ENCODE measurements around the gene MED23. TPM values are rescaled to one million over a fixed set of nuclear protein-coding genes. Genes with fewer than 3 reads are reported as not detected.

MED23 gene
- total RNA-seq, 1 donor from 2014 or later = 26.3 TPM

- intact Hi-C loops (cut with DNase I) = no loop called here
- H3K36me3 ChIP-seq = no peaks in the 10 kb centered on the region
Observed at GRCh38 chr6:131642565-131642964, 14.5 kb upstream of the MED23 start.

GRCh38 chr6:131641554-131641953, 13.5 kb upstream of the MED23 start:
- TF ChIP-seq POLR2AphosphoS5 (IDR thresholded peaks at IDR 0.05; ENCODE audit: insufficient read depth in 1 of 2, low read depth in 1 of 2) (no peak), CTCF (IDR thresholded peaks at IDR 0.05) (no peak), POLR2A (IDR thresholded peaks at IDR 0.05) (no peak)
- Histone ChIP-seq H3K4me1 (no peaks in the 10 kb centered on the region), H3K36me3 (no peaks in the 10 kb centered on the region), H3K27ac (no peak overlapping the region), H3K4me3 (no peak overlapping the region), H3K9me3 (no peaks in the 10 kb centered on the region), H3K27me3 (no peaks in the 10 kb centered on the region)
- no peak for DNase-seq (ENCODE audit: extremely low spot score in 2 of 2)
- intact Hi-C loops (cut with DNase I) = no loop called here

More at GRCh38 chr6:131642565-131642964, 14.5 kb upstream of the MED23 start:
- DNase-seq (ENCODE audit: extremely low spot score in 2 of 2) = no peak
- Histone ChIP-seq H3K27me3 (no peaks in the 10 kb centered on the region), H3K4me3 (no peak overlapping the region), H3K4me1 (no peaks in the 10 kb centered on the region), H3K9me3 (no peaks in the 10 kb centered on the region), H3K27ac (no peak overlapping the region)
- TF ChIP-seq POLR2AphosphoS5 (IDR thresholded peaks at IDR 0.05; ENCODE audit: insufficient read depth in 1 of 2, low read depth in 1 of 2) = no peak

DNA sequence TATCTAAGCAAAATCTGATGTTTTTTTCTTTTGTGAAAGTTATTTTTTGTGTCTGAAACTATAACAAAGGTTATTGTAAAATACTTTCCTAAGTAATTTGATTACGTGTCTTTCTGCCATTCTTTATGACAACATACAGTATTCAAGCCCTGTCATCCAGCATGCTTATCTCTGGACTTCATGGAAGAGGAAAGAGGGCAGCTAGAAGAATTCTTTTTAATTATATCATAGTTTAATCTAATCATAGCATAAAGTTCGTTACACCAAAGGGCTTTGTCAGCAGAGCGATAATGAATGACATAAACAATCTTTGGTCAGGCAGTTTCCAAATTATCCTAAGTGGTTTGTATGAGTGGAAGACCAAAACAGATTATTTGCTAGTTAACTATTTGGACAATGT, 12.5 kb upstream of the MED23 start:
- Histone ChIP-seq H3K27me3 (no peaks in the 10 kb centered on the region), H3K36me3 (no peaks in the 10 kb centered on the region), H3K9me3 (no peaks in the 10 kb centered on the region), H3K27ac (no peak overlapping the region), H3K4me1 (no peaks in the 10 kb centered on the region), H3K4me3 (no peak overlapping the region)
- intact Hi-C loops (cut with DNase I) = no loop called here
- no peak for DNase-seq (ENCODE audit: extremely low spot score in 2 of 2)
- TF ChIP-seq POLR2AphosphoS5 (IDR thresholded peaks at IDR 0.05; ENCODE audit: insufficient read depth in 1 of 2, low read depth in 1 of 2) (no peak), POLR2A (IDR thresholded peaks at IDR 0.05) (no peak), CTCF (IDR thresholded peaks at IDR 0.05) (no peak)

DNA sequence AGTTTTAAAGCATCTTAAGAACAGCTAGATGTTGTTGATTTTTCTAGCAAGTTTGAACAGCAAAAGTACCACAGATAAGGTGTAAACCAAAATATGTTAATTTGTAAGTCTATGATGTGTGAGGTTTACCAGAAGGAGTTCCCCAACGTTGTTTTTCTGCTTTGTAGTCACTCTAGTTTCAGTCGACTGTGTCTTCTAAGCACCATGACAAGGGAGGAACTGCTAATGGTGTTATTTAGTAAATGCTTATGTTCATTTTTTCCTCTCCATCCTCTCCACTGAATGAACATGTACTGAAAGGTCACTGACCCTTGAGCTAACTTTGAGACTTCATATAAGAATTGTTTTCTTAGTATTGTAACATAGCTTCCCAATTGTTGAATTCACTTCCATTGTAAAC, 12.1 kb upstream of the MED23 start:
- Histone ChIP-seq H3K27me3 (no peaks in the 10 kb centered on the region), H3K36me3 (no peaks in the 10 kb centered on the region), H3K4me1 (no peaks in the 10 kb centered on the region), H3K4me3 (no peak overlapping the region), H3K9me3 (no peaks in the 10 kb centered on the region), H3K27ac (no peak overlapping the region)
- intact Hi-C loops (cut with DNase I) = no loop called here
- DNase-seq (ENCODE audit: extremely low spot score in 2 of 2) = no peak
- no peak for TF ChIP-seq POLR2AphosphoS5 (IDR thresholded peaks at IDR 0.05; ENCODE audit: insufficient read depth in 1 of 2, low read depth in 1 of 2)
- no peak for TF ChIP-seq POLR2A (IDR thresholded peaks at IDR 0.05)
- TF ChIP-seq CTCF (IDR thresholded peaks at IDR 0.05) = no peak

DNA sequence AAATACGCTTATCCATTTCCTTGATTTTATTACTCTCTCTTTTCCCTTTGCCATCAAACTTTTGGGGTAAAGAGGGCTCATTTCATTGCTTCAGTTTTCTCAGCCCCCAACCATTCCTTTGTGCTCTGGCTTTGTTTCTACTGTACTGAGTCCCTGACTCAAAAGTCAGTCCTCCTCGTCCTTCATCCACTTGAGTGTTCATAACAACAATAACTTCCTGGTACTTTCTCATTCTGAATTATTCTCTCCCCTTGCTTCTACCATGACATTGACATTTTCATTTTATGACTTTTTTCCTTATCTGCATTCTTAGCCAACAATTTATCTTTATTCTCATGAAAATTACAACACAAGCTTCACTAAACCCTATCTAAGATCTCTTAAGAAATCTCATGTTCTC, 10.0 kb upstream of the MED23 start:
- Histone ChIP-seq H3K36me3 (no peaks in the 10 kb centered on the region), H3K4me3 (no peak overlapping the region), H3K27ac (no peak overlapping the region), H3K4me1 (no peaks in the 10 kb centered on the region), H3K27me3 (no peaks in the 10 kb centered on the region), H3K9me3 (no peaks in the 10 kb centered on the region)
- intact Hi-C loops (cut with DNase I) = no loop called here
- no peak for TF ChIP-seq CTCF (IDR thresholded peaks at IDR 0.05)
- no peak for TF ChIP-seq POLR2A (IDR thresholded peaks at IDR 0.05)
- no peak for TF ChIP-seq POLR2AphosphoS5 (IDR thresholded peaks at IDR 0.05; ENCODE audit: insufficient read depth in 1 of 2, low read depth in 1 of 2)
- DNase-seq (ENCODE audit: extremely low spot score in 2 of 2) = no peak
